Endothelial cell of umbilical vein (primary cell): ENCODE results near the gene ARHGEF19. TPM values are rescaled to one million over a fixed set of nuclear protein-coding genes. Genes with fewer than 3 reads are reported as not detected.

Experiments
- BruUV-seq: library from RNA; stranded (reverse); fragments of 400-500 nt; replicated peaks from 2 replicates; lab custom pipeline; 2021; lab: Mats Ljungman, UMichigan
- CTCF ChIA-PET: fragments of 300-600, 350-600 bp; sonication (Branson Sonifier 250); formaldehyde crosslinking; loops from one replicate; lab custom pipeline; 2021; ENCODE audit warnings: antibody characterized with exemption, inconsistent platforms; lab: Charles Lee
- POLR2A ChIA-PET: fragments of 300-600, 350-600 bp; sonication (Branson Sonifier 250); formaldehyde crosslinking; loops from one replicate; lab custom pipeline; 2021; ENCODE audit warnings: antibody characterized with exemption, inconsistent platforms; lab: Charles Lee
- DNase-seq: peaks from one replicate; pipeline ENCODE4 v3.0.0-alpha.2; 2011; ENCODE audit warnings: low read depth, low spot score
- FAIRE-seq: peaks from 2 replicates; lab custom pipeline; 2011; peaks lifted over from hg19 to GRCh38; lab: Jason Lieb, UNC
- H2AFZ ChIP-seq: 2 replicates; pipeline ENCODE4 v1.6.0; 2012; ENCODE audit warnings: low read depth, low read length, control low read depth, inconsistent platforms
- H3K27ac ChIP-seq: 2 replicates; pipeline ENCODE4 v1.5.1; 2011; ENCODE audit warnings: low read depth, mild to moderate bottlenecking, control low read depth, low read length, moderate library complexity; ENCODE audit not compliant: insufficient read depth
- H3K27me3 ChIP-seq, 2 experiments: 2 replicates each; pipeline versions ENCODE4 v1.6.0 to v1.6.1; 2011; ENCODE audit warnings: low read length in 2 of 2, mixed read lengths in 1 of 2; ENCODE audit not compliant: control insufficient read depth in 2 of 2, insufficient read depth in 2 of 2
- H3K36me3 ChIP-seq, 2 experiments: 2 replicates in 1 of 2; 3 replicates in 1 of 2; pipeline ENCODE4 v1.5.1; 2011; ENCODE audit warnings: low read length in 2 of 2, mild to moderate bottlenecking in 1 of 2, moderate library complexity in 1 of 2; ENCODE audit not compliant: control insufficient read depth in 2 of 2, insufficient read depth in 2 of 2; ENCODE audit errors: extremely low read depth in 1 of 2
- H3K4me1 ChIP-seq: 3 replicates; pipeline ENCODE4 v1.5.1; 2011; ENCODE audit warnings: mild to moderate bottlenecking, low read length; ENCODE audit not compliant: control insufficient read depth, insufficient read depth; ENCODE audit errors: extremely low read depth
- H3K4me2 ChIP-seq: 2 replicates; pipeline ENCODE4 v1.6.1; 2011; ENCODE audit warnings: low read length, control low read depth, mixed read lengths; ENCODE audit not compliant: insufficient read depth
- H3K4me3 ChIP-seq, 3 experiments: fragments of 200-600 bp in 1 of 3; sonication (generic), shearing (Covaris generic) in 1 of 3; replicated peaks in 1 of 3; 2 replicates each; pipeline ENCODE4 v1.5.1; 2011 to 2016; ENCODE audit warnings: control low read depth in 3 of 3, low read length in 3 of 3, mild to moderate bottlenecking in 2 of 3, inconsistent platforms in 1 of 3, low read depth in 1 of 3, moderate library complexity in 1 of 3; ENCODE audit not compliant: insufficient read depth in 1 of 3
- H3K79me2 ChIP-seq: 2 replicates; pipeline ENCODE4 v1.6.0; 2012; ENCODE audit warnings: low read length, inconsistent platforms; ENCODE audit not compliant: control insufficient read depth, insufficient read depth
- H3K9ac ChIP-seq: replicated peaks from 2 replicates; pipeline ENCODE3; 2011; ENCODE audit warnings: low read length, control low read depth; ENCODE audit not compliant: insufficient read depth; ENCODE audit errors: extremely low read depth
- H3K9me1 ChIP-seq: replicated peaks from 3 replicates; pipeline ENCODE4 v1.6.0; 2011; ENCODE audit warnings: mild to moderate bottlenecking, low read length; ENCODE audit not compliant: control insufficient read depth, insufficient read depth; ENCODE audit errors: extremely low read depth
- H3K9me3 ChIP-seq: replicated peaks from 2 replicates; pipeline ENCODE4 v1.5.1; 2012; ENCODE audit warnings: low read length, inconsistent platforms; ENCODE audit not compliant: control insufficient read depth, insufficient read depth
- H4K20me1 ChIP-seq: replicated peaks from 2 replicates; pipeline ENCODE3; 2011; ENCODE audit warnings: mild to moderate bottlenecking, low read length; ENCODE audit not compliant: control insufficient read depth, insufficient read depth; ENCODE audit errors: extremely low read depth
- POLR2A ChIP-seq: IDR thresholded peaks from 2 replicates; pipeline ENCODE4 v1.6.1; 2012; ENCODE audit warnings: low read depth, mild to moderate bottlenecking, control low read depth, low read length
- dilution Hi-C: fragments of 300-500 bp; cut with MboI; formaldehyde crosslinking; loops from one replicate; pipeline ENCODE4 v1.15.0; 2019; ENCODE audit warnings: low sequenced_read_pairs; ENCODE audit not compliant: extremely low pct_ligation_motif_present
- intact Hi-C: fragments of 100-400 bp; cut with micrococcal nuclease; formaldehyde crosslinking; loops from one replicate; pipeline ENCODE4 v1.10.0; 2022
- polyA plus RNA-seq, 4 experiments: library from polyadenylated mRNA; depleted of rRNA in 3 of 4; stranded (reverse) in 3 of 4; unstranded in 1 of 4; fragments of >200 nt; gene quantifications; 2 replicates each; pipeline versions ENCODE4 v1.2.1 to v1.2.3, GENCODE V29; 2011 to 2012; ENCODE audit warnings: missing spikeins in 1 of 4
- total RNA-seq: library from RNA; stranded (reverse); gene quantifications from 2 replicates; pipeline ENCODE4 v1.2.3, GENCODE V29; 2021
- TF ChIP-seq, protein P1 (sequence below), 2 donors: IDR thresholded peaks; 1 replicate in 1 of 2; 2 replicates in 1 of 2; pipeline ENCODE4 v1.5.1; 2011; ENCODE audit warnings: low read length in 2 of 2, mild to moderate bottlenecking in 2 of 2, moderate library complexity in 2 of 2, control low read depth in 1 of 2, inconsistent platforms in 1 of 2, low read depth in 1 of 2; ENCODE audit not compliant: insufficient read depth in 1 of 2; ENCODE audit errors: extremely low read depth in 1 of 2

The ARHGEF19 gene
- total and polyA plus RNA-seq, 2 donors (not counting 3 experiments of a cell fraction or from before 2014, with no cell fraction given): 6.2 to 8.0 TPM

DNA sequence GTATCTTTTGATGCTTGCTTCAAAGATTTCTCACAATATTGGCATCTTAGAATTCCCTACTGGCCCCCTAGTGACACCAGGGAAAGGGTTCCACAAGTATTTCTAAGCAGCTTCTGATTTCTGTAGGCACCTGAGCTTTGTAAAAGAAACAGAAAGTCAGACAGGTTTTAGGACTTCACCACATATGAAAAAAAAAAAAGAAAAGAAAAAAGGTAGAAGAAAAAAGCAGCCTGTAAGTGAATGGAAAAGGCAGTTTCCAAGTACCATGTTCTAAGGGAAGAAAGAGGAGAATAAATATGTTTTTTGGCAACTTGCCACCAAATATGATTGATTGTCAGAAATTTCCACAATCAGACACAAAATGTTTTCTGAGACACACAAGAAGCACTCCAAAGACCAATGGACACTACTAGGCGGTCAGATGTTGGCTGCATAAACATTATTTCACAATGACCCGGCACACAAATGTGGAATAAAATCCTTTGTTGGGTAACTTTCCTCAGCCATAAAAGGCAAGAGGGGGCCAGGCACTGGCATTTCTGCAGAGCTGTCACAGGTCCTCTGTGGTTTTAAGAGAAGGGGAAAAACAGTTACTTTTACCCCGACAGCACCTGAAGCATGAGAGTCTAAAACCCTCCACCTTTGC is 37.3 kb upstream of the ARHGEF19 start:
- intact Hi-C loops: loop anchor here (2.0 kb wide), 1 partner anchor 17 kb away; no protein-coding TSS in a partner anchor
- TF ChIP-seq POLR2A: no peak
- TF ChIP-seq, protein P1, sequence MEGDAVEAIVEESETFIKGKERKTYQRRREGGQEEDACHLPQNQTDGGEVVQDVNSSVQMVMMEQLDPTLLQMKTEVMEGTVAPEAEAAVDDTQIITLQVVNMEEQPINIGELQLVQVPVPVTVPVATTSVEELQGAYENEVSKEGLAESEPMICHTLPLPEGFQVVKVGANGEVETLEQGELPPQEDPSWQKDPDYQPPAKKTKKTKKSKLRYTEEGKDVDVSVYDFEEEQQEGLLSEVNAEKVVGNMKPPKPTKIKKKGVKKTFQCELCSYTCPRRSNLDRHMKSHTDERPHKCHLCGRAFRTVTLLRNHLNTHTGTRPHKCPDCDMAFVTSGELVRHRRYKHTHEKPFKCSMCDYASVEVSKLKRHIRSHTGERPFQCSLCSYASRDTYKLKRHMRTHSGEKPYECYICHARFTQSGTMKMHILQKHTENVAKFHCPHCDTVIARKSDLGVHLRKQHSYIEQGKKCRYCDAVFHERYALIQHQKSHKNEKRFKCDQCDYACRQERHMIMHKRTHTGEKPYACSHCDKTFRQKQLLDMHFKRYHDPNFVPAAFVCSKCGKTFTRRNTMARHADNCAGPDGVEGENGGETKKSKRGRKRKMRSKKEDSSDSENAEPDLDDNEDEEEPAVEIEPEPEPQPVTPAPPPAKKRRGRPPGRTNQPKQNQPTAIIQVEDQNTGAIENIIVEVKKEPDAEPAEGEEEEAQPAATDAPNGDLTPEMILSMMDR (IDR thresholded peaks at IDR 0.05; ENCODE audit: extremely low read depth in 1 of 2, insufficient read depth in 1 of 2, low read depth in 1 of 2, low read length in 2 of 2): peak in 1 of 2 donors; percentile 7
- H3K4me1 ChIP-seq: peaks cover 29% of the 10 kb centered on the region
- peaks cover 5 to 17% of the 10 kb centered on the region in 2 experiments for H3K36me3 ChIP-seq
- dilution Hi-C loops: no loop called here
- ChIA-PET POLR2A (no interaction called here), CTCF (interaction anchor here (1.1 to 3.9 kb wide), 7 partner anchors 9 to 114 kb away, joined by 3 to 38 read pairs (median 3); partner anchors contain the start of gene CPLANE2)
- H3K27me3 ChIP-seq: no peaks in the 10 kb centered on the region
- BruUV-seq: no TSS peak
- H3K4me2 ChIP-seq: peak overlapping the region; percentile 71
- no peaks in the 10 kb centered on the region for H3K9me3 ChIP-seq
- H3K9me1 ChIP-seq: no peaks in the 10 kb centered on the region
- DNase-seq (peak; percentile 97), FAIRE-seq (peak; percentile 82)
- H3K79me2 ChIP-seq: no peaks in the 10 kb centered on the region
- no peaks in the 10 kb centered on the region for H4K20me1 ChIP-seq
- H2AFZ ChIP-seq: no peak overlapping the region
- no peak overlapping the region for H3K9ac ChIP-seq
- H3K27ac ChIP-seq: peak overlapping the region; percentile 94
- no peak overlapping the region for H3K4me3 ChIP-seq
